GM23338 (cell line): ENCODE results near the gene RAPGEF3. TPM values are rescaled to one million over a fixed set of nuclear protein-coding genes. Genes with fewer than 3 reads are reported as not detected.

Experiments
- ATAC-seq: fragments of 200-7000 bp; cut with Tn5 transposase; 3 replicates; pipeline ENCODE4 v1.9.1; 2020
- DNase-seq: peaks from one replicate; pipeline ENCODE4 v3.0.0-alpha.2; 2015; ENCODE audit warnings: low spot score
- H2AFZ ChIP-seq: fragments of 200-600 bp; sonication (generic); 2 replicates; pipeline ENCODE4 v1.8.0; 2016; ENCODE audit warnings: antibody characterized with exemption, mild to moderate bottlenecking, moderate library complexity
- H3F3A ChIP-seq: fragments of 200-600 bp; sonication (generic); replicated peaks from 2 replicates; pipeline ENCODE4 v1.8.0; 2017; ENCODE audit warnings: antibody characterized with exemption, mixed run types, low read depth
- H3K27ac ChIP-seq: fragments of 200-600 bp; sonication (generic); 2 replicates; pipeline ENCODE4 v1.6.1; 2016; ENCODE audit warnings: low read depth
- H3K27me3 ChIP-seq: fragments of 200-600 bp; sonication (generic); 2 replicates; pipeline ENCODE4 v1.8.0; 2016; ENCODE audit warnings: mild to moderate bottlenecking, mixed run types, moderate library complexity; ENCODE audit not compliant: insufficient read depth
- H3K36me3 ChIP-seq: fragments of 200-600 bp; sonication (generic); 2 replicates; pipeline ENCODE4 v1.8.0; 2016; ENCODE audit warnings: mild to moderate bottlenecking; ENCODE audit not compliant: insufficient read depth
- H3K4me1 ChIP-seq: fragments of 200-600 bp; sonication (generic); 2 replicates; pipeline ENCODE4 v1.8.0; 2016; ENCODE audit warnings: mild to moderate bottlenecking, moderate library complexity; ENCODE audit not compliant: insufficient read depth
- H3K4me2 ChIP-seq: fragments of 200-600 bp; sonication (generic); 2 replicates; pipeline ENCODE4 v1.7.1; 2017; ENCODE audit warnings: mixed run types
- H3K4me3 ChIP-seq: fragments of 200-600 bp; sonication (generic); 2 replicates; pipeline ENCODE4 v1.6.1; 2016; ENCODE audit warnings: mixed run types
- H3K79me2 ChIP-seq: fragments of 200-600 bp; sonication (generic); replicated peaks from 2 replicates; pipeline ENCODE4 v1.8.0; 2017; ENCODE audit warnings: mild to moderate bottlenecking; ENCODE audit not compliant: insufficient read depth
- H3K9me2 ChIP-seq: fragments of 200-600 bp; sonication (generic); 2 replicates; pipeline ENCODE4 v1.8.0; 2017; ENCODE audit not compliant: insufficient read depth
- H4K20me1 ChIP-seq: fragments of 200-600 bp; sonication (generic); replicated peaks from 2 replicates; pipeline ENCODE4 v1.8.0; 2017; ENCODE audit warnings: mild to moderate bottlenecking; ENCODE audit not compliant: insufficient read depth
- H3K27ac Mint-ChIP-seq: 2 replicates; pipeline ENCODE4 v1.8.0; 2020; ENCODE audit warnings: inconsistent platforms, mild to moderate bottlenecking, moderate library complexity, mixed read lengths
- H3K27me3 Mint-ChIP-seq: 3 replicates; pipeline ENCODE4 v1.8.0; 2022; ENCODE audit warnings: low read depth, mild to moderate bottlenecking, moderate library complexity, mixed read lengths, inconsistent platforms; ENCODE audit not compliant: insufficient read depth, poor library complexity
- H3K36me3 Mint-ChIP-seq: 3 replicates; pipeline ENCODE4 v1.8.0; 2021; ENCODE audit warnings: low read depth, mild to moderate bottlenecking, inconsistent platforms, moderate library complexity, mixed read lengths
- H3K4me1 Mint-ChIP-seq: 3 replicates; pipeline ENCODE4 v1.8.0; 2020; ENCODE audit warnings: mild to moderate bottlenecking, inconsistent platforms, mixed read lengths
- H3K4me3 Mint-ChIP-seq: 3 replicates; pipeline ENCODE4 v1.8.0; 2021; ENCODE audit warnings: moderate library complexity, mild to moderate bottlenecking, inconsistent platforms, mixed read lengths
- H3K9me3 Mint-ChIP-seq: 3 replicates; pipeline ENCODE4 v1.8.0; 2020; ENCODE audit warnings: moderate library complexity, mild to moderate bottlenecking, inconsistent platforms, mixed read lengths
- CREB1 ChIP-seq: fragments of 250-450 bp; sonication (Bioruptor Pico); IDR thresholded peaks from 2 replicates; pipeline ENCODE4 v1.5.0; 2020; ENCODE audit warnings: low read depth, mild to moderate bottlenecking, moderate library complexity
- EZH2 ChIP-seq: fragments of 200-600 bp; sonication (generic); IDR thresholded peaks from one replicate; pipeline ENCODE4 v1.8.0; 2017; ENCODE audit warnings: antibody characterized with exemption, mild to moderate bottlenecking, low read depth; ENCODE audit not compliant: unreplicated experiment
- EZH2phosphoT487 ChIP-seq: fragments of 200-600 bp; sonication (generic); IDR thresholded peaks from one replicate; pipeline ENCODE4 v1.8.1; 2018; ENCODE audit warnings: antibody characterized with exemption; ENCODE audit not compliant: unreplicated experiment
- JUNB ChIP-seq: IDR thresholded peaks from one replicate; pipeline ENCODE4 v1.6.1; 2016; ENCODE audit warnings: antibody characterized with exemption; ENCODE audit not compliant: unreplicated experiment
- NANOG ChIP-seq: IDR thresholded peaks from 2 replicates; pipeline ENCODE4 v1.6.1; 2016; ENCODE audit warnings: antibody characterized with exemption, borderline replicate concordance
- POLR2AphosphoS5 ChIP-seq: IDR thresholded peaks from 2 replicates; pipeline ENCODE4 v1.6.1; 2016; ENCODE audit warnings: antibody characterized with exemption, low read depth
- STAT1 ChIP-seq: IDR thresholded peaks from one replicate; pipeline ENCODE4 v1.6.1; 2016; ENCODE audit warnings: antibody characterized with exemption; ENCODE audit not compliant: unreplicated experiment
- ZNF114 ChIP-seq: fragments of 250-450 bp; sonication (Bioruptor Pico); IDR thresholded peaks from 2 replicates; pipeline ENCODE4 v1.5.0; 2020; ENCODE audit warnings: mild to moderate bottlenecking, moderate library complexity
- ZNF331 ChIP-seq: fragments of 250-450 bp; sonication (Bioruptor Pico); IDR thresholded peaks from 2 replicates; pipeline ENCODE4 v1.5.0; 2020; ENCODE audit warnings: low read depth, mild to moderate bottlenecking, moderate library complexity
- polyA plus RNA-seq: library from polyadenylated mRNA; unstranded; fragments of >200 nt; fragmentation: Nextera tagmentation; extraction: Ambion mirVana; gene quantifications from 2 replicates; pipeline ENCODE4 v1.2.1, GENCODE V29; 2016
- total RNA-seq: library from RNA; depleted of rRNA; stranded (reverse); fragments of >200 nt; shearing (Covaris generic); gene quantifications from 2 replicates; pipeline ENCODE4 v1.2.3, GENCODE V29; 2014
- TF ChIP-seq, protein P1 (sequence below): IDR thresholded peaks from 2 replicates; pipeline ENCODE4 v1.6.1; 2016; ENCODE audit warnings: antibody characterized with exemption
- TF ChIP-seq, protein P2 (sequence below): fragments of 250-450 bp; sonication (Bioruptor Pico); IDR thresholded peaks from 2 replicates; pipeline ENCODE4 v1.5.0; 2020; ENCODE audit warnings: mild to moderate bottlenecking, moderate library complexity
- TF ChIP-seq, protein P3 (sequence below): IDR thresholded peaks from one replicate; pipeline ENCODE4 v1.6.1; 2018; ENCODE audit warnings: antibody characterized with exemption; ENCODE audit not compliant: unreplicated experiment
- TF ChIP-seq, protein P4 (sequence below), 2 experiments: fragments of 200-600 bp in 1 of 2; sonication (generic) in 1 of 2; conservative IDR thresholded peaks; 2 replicates each; pipeline versions ENCODE4 v1.5.1 to v1.6.1; 2016 to 2017; ENCODE audit warnings: antibody characterized with exemption in 2 of 2, low read depth in 2 of 2, mild to moderate bottlenecking in 2 of 2, moderate library complexity in 1 of 2

The RAPGEF3 gene
- total and polyA plus RNA-seq, 2 experiments from 2014 or later = 2.3 to 11.8 TPM

DNA sequence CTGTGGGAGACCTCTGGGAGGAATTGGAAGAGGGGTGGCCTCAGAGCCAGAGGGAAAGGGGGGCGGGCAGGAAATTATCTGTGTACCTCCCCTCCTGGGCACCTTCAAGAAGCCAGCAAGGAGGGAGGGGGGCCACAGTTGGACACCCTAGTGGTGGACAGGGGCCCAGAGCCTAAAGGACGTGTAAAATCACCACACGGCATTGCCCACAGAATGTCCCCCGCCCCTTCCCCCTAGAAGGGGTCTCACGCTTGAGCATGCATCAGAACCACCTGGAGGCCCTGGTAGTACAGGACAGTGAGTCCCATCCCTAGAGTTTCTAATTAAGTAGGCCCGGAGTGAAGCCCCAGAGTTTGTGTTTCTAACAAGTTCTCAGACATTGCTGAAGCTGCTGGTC lies 41.6 kb downstream of the RAPGEF3 start:
- H3K4me1 ChIP-seq = peaks cover 10% of the 10 kb centered on the region
- no peaks in the 10 kb centered on the region for H3K36me3 ChIP-seq
- no peak overlapping the region for H3K27ac ChIP-seq
- H3K27me3 ChIP-seq = no peaks in the 10 kb centered on the region; the same call in 1 of the 2 replicates
- H3K79me2 ChIP-seq = no peaks in the 10 kb centered on the region
- Mint-ChIP-seq H3K4me1 (peaks cover 26% of the 10 kb centered on the region), H3K9me3 (no peaks in the 10 kb centered on the region), H3K27ac (no peak overlapping the region), H3K4me3 (no peak overlapping the region), H3K36me3 (no peaks in the 10 kb centered on the region; the same call in 2 of the 3 replicates), H3K27me3 (peaks cover 18% of the 10 kb centered on the region)
- no peak overlapping the region for H2AFZ ChIP-seq
- H3F3A ChIP-seq = 0 out of 2 replicates have a peak, but pooled peaks cover 3% of the 10 kb centered on the region
- H3K4me3 ChIP-seq = no peak overlapping the region
- no peak for ATAC-seq
- DNase-seq = no peak
- H3K4me2 ChIP-seq = no peak overlapping the region
- H4K20me1 ChIP-seq = no peaks in the 10 kb centered on the region; the same call in 1 of the 2 replicates
- H3K9me2 ChIP-seq = no peaks in the 10 kb centered on the region
- TF ChIP-seq, protein P1, sequence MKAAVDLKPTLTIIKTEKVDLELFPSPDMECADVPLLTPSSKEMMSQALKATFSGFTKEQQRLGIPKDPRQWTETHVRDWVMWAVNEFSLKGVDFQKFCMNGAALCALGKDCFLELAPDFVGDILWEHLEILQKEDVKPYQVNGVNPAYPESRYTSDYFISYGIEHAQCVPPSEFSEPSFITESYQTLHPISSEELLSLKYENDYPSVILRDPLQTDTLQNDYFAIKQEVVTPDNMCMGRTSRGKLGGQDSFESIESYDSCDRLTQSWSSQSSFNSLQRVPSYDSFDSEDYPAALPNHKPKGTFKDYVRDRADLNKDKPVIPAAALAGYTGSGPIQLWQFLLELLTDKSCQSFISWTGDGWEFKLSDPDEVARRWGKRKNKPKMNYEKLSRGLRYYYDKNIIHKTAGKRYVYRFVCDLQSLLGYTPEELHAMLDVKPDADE = no peak
- TF ChIP-seq EZH2 (no peak), ZNF331 (CRISPR knock-in tag) (no peak), POLR2AphosphoS5 (no peak), STAT1 (no peak), JUNB (no peak), ZNF114 (no peak), EZH2phosphoT487 (no peak), NANOG (no peak), CREB1 (CRISPR knock-in tag) (no peak)
- TF ChIP-seq, protein P2, sequence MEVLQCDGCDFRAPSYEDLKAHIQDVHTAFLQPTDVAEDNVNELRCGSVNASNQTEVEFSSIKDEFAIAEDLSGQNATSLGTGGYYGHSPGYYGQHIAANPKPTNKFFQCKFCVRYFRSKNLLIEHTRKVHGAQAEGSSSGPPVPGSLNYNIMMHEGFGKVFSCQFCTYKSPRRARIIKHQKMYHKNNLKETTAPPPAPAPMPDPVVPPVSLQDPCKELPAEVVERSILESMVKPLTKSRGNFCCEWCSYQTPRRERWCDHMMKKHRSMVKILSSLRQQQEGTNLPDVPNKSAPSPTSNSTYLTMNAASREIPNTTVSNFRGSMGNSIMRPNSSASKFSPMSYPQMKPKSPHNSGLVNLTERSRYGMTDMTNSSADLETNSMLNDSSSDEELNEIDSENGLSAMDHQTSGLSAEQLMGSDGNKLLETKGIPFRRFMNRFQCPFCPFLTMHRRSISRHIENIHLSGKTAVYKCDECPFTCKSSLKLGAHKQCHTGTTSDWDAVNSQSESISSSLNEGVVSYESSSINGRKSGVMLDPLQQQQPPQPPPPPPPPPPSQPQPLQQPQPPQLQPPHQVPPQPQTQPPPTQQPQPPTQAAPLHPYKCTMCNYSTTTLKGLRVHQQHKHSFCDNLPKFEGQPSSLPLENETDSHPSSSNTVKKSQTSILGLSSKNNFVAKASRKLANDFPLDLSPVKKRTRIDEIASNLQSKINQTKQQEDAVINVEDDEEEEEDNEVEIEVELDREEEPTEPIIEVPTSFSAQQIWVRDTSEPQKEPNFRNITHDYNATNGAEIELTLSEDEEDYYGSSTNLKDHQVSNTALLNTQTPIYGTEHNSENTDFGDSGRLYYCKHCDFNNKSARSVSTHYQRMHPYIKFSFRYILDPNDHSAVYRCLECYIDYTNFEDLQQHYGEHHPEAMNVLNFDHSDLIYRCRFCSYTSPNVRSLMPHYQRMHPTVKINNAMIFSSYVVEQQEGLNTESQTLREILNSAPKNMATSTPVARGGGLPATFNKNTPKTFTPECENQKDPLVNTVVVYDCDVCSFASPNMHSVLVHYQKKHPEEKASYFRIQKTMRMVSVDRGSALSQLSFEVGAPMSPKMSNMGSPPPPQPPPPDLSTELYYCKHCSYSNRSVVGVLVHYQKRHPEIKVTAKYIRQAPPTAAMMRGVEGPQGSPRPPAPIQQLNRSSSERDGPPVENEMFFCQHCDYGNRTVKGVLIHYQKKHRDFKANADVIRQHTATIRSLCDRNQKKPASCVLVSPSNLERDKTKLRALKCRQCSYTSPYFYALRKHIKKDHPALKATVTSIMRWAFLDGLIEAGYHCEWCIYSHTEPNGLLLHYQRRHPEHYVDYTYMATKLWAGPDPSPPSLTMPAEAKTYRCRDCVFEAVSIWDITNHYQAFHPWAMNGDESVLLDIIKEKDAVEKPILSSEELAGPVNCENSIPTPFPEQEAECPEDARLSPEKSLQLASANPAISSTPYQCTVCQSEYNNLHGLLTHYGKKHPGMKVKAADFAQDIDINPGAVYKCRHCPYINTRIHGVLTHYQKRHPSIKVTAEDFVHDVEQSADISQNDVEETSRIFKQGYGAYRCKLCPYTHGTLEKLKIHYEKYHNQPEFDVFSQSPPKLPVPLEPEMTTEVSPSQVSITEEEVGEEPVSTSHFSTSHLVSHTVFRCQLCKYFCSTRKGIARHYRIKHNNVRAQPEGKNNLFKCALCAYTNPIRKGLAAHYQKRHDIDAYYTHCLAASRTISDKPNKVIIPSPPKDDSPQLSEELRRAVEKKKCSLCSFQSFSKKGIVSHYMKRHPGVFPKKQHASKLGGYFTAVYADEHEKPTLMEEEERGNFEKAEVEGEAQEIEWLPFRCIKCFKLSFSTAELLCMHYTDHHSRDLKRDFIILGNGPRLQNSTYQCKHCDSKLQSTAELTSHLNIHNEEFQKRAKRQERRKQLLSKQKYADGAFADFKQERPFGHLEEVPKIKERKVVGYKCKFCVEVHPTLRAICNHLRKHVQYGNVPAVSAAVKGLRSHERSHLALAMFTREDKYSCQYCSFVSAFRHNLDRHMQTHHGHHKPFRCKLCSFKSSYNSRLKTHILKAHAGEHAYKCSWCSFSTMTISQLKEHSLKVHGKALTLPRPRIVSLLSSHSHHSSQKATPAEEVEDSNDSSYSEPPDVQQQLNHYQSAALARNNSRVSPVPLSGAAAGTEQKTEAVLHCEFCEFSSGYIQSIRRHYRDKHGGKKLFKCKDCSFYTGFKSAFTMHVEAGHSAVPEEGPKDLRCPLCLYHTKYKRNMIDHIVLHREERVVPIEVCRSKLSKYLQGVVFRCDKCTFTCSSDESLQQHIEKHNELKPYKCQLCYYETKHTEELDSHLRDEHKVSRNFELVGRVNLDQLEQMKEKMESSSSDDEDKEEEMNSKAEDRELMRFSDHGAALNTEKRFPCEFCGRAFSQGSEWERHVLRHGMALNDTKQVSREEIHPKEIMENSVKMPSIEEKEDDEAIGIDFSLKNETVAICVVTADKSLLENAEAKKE (CRISPR knock-in tag) = no peak
- TF ChIP-seq, protein P3, sequence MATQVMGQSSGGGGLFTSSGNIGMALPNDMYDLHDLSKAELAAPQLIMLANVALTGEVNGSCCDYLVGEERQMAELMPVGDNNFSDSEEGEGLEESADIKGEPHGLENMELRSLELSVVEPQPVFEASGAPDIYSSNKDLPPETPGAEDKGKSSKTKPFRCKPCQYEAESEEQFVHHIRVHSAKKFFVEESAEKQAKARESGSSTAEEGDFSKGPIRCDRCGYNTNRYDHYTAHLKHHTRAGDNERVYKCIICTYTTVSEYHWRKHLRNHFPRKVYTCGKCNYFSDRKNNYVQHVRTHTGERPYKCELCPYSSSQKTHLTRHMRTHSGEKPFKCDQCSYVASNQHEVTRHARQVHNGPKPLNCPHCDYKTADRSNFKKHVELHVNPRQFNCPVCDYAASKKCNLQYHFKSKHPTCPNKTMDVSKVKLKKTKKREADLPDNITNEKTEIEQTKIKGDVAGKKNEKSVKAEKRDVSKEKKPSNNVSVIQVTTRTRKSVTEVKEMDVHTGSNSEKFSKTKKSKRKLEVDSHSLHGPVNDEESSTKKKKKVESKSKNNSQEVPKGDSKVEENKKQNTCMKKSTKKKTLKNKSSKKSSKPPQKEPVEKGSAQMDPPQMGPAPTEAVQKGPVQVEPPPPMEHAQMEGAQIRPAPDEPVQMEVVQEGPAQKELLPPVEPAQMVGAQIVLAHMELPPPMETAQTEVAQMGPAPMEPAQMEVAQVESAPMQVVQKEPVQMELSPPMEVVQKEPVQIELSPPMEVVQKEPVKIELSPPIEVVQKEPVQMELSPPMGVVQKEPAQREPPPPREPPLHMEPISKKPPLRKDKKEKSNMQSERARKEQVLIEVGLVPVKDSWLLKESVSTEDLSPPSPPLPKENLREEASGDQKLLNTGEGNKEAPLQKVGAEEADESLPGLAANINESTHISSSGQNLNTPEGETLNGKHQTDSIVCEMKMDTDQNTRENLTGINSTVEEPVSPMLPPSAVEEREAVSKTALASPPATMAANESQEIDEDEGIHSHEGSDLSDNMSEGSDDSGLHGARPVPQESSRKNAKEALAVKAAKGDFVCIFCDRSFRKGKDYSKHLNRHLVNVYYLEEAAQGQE = no peak
- TF ChIP-seq, protein P4, sequence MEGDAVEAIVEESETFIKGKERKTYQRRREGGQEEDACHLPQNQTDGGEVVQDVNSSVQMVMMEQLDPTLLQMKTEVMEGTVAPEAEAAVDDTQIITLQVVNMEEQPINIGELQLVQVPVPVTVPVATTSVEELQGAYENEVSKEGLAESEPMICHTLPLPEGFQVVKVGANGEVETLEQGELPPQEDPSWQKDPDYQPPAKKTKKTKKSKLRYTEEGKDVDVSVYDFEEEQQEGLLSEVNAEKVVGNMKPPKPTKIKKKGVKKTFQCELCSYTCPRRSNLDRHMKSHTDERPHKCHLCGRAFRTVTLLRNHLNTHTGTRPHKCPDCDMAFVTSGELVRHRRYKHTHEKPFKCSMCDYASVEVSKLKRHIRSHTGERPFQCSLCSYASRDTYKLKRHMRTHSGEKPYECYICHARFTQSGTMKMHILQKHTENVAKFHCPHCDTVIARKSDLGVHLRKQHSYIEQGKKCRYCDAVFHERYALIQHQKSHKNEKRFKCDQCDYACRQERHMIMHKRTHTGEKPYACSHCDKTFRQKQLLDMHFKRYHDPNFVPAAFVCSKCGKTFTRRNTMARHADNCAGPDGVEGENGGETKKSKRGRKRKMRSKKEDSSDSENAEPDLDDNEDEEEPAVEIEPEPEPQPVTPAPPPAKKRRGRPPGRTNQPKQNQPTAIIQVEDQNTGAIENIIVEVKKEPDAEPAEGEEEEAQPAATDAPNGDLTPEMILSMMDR (conservative IDR thresholded peaks at IDR 0.05; ENCODE audit: low read depth in 2 of 2) = no peak
